Activated CD4-positive, alpha-beta T cell treated with anti-CD3 and anti-CD28 coated beads, Interleukin-2, amount 50 U/mL, for 16 hours (primary cell): ENCODE measurements around the gene ATF6.

Source experiments
- DNase-seq: peaks from one replicate; pipeline ENCODE4 v3.0.0-alpha.2; 2020

The ATF6 gene

GRCh38 chr1:161902182-161902581 lies 136.1 kb downstream of the ATF6 start:
- DNase-seq = no peak

GRCh38 chr1:161905269-161905884 lies 139.3 kb downstream of the ATF6 start:
- peak; percentile 31 for DNase-seq

- DNase-seq = no peak
These were observed 141.1 kb downstream of the ATF6 start for GRCh38 chr1:161907265-161907664.

- no peak for DNase-seq
These were observed 142.1 kb downstream of the ATF6 start for GRCh38 chr1:161908264-161908663.

GRCh38 chr1:161910604-161911003 lies 144.5 kb downstream of the ATF6 start:
- no peak for DNase-seq

- no peak for DNase-seq
These were observed 147.5 kb downstream of the ATF6 start for GRCh38 chr1:161913482-161914140.

- no peak for DNase-seq
These were observed 148.5 kb downstream of the ATF6 start for GRCh38 chr1:161914595-161914994.

- DNase-seq = peak; percentile 42
These were observed 149.0 kb downstream of the ATF6 start for GRCh38 chr1:161915051-161915503.

GRCh38 chr1:161915978-161916377 lies 149.9 kb downstream of the ATF6 start:
- no peak for DNase-seq

- no peak for DNase-seq
These were observed 153.1 kb downstream of the ATF6 start for GRCh38 chr1:161919229-161919628.

- no peak for DNase-seq
These were observed 155.4 kb downstream of the ATF6 start for GRCh38 chr1:161921491-161921890.

GRCh38 chr1:161921990-161922389 lies 155.9 kb downstream of the ATF6 start:
- no peak for DNase-seq

GRCh38 chr1:161928056-161928455 lies 161.9 kb downstream of the ATF6 start:
- no peak for DNase-seq

- DNase-seq = no peak
These were observed 163.0 kb downstream of the ATF6 start for GRCh38 chr1:161929137-161929536.

- DNase-seq = no peak
These were observed 163.9 kb downstream of the ATF6 start for GRCh38 chr1:161930064-161930463.

- DNase-seq = no peak
These were observed 166.5 kb downstream of the ATF6 start for GRCh38 chr1:161932668-161933067.

GRCh38 chr1:161933592-161934588 lies 167.8 kb downstream of the ATF6 start:
- no peak for DNase-seq

GRCh38 chr1:161935264-161935663 lies 169.1 kb downstream of the ATF6 start:
- no peak for DNase-seq

- DNase-seq = no peak
These were observed 170.7 kb downstream of the ATF6 start for GRCh38 chr1:161936786-161937185.

GRCh38 chr1:161940866-161941591 lies 174.9 kb downstream of the ATF6 start:
- no peak for DNase-seq

- no peak for DNase-seq
These were observed 175.8 kb downstream of the ATF6 start for GRCh38 chr1:161941726-161942436.

- DNase-seq = no peak
These were observed 177.6 kb downstream of the ATF6 start for GRCh38 chr1:161943737-161944136.
